Inferior parietal cortex (tissue), 1 donor: Measurements from ENCODE around the gene C16orf95.
"Not testable (repeated sequence)": the region's sequence is repeated elsewhere in the genome, so short reads cannot be mapped to it uniquely, and the experiment has no call there.

Source experiments
- DNase-seq: peaks from one replicate; pipeline ENCODE4 v3.0.0-alpha.2; 2016; ENCODE audit errors: extremely low spot score

Gene C16orf95

GRCh38 chr16:87346517-87347060, 29.4 kb upstream of the C16orf95 start:
- no peak for DNase-seq

GRCh38 chr16:87345726-87346424, 28.7 kb upstream of the C16orf95 start:
- DNase-seq = no peak

- DNase-seq = no peak
Observed at GRCh38 chr16:87344931-87345631, 27.9 kb upstream of the C16orf95 start.

- DNase-seq = no peak
Observed at GRCh38 chr16:87344165-87344930, 27.2 kb upstream of the C16orf95 start.

- DNase-seq = no peak
Observed at GRCh38 chr16:87343753-87344050, 26.5 kb upstream of the C16orf95 start.

GRCh38 chr16:87342978-87343752, 26.0 kb upstream of the C16orf95 start:
- DNase-seq = no peak

- DNase-seq = no peak
Observed at GRCh38 chr16:87342504-87342903, 25.3 kb upstream of the C16orf95 start.

GRCh38 chr16:87340198-87340597, 23.0 kb upstream of the C16orf95 start:
- DNase-seq = no peak

- not testable (repeated sequence) for DNase-seq
Observed at GRCh38 chr16:87339724-87340105, 22.5 kb upstream of the C16orf95 start.

GRCh38 chr16:87339086-87339723, 22.0 kb upstream of the C16orf95 start:
- DNase-seq = no peak

- DNase-seq = no peak
Observed at GRCh38 chr16:87338155-87338765, 21.1 kb upstream of the C16orf95 start.

- no peak for DNase-seq
Observed at GRCh38 chr16:87337262-87337771, 20.1 kb upstream of the C16orf95 start.

GRCh38 chr16:87336434-87337240, 19.4 kb upstream of the C16orf95 start:
- DNase-seq = no peak

GRCh38 chr16:87335625-87336433, 18.6 kb upstream of the C16orf95 start:
- DNase-seq = no peak

- no peak for DNase-seq
Observed at GRCh38 chr16:87334651-87335624, 17.7 kb upstream of the C16orf95 start.

GRCh38 chr16:87333581-87334331, 16.6 kb upstream of the C16orf95 start:
- no peak for DNase-seq

GRCh38 chr16:87333101-87333500, 15.9 kb upstream of the C16orf95 start:
- DNase-seq = peak; percentile 45
